ENCODE measurements around the gene PDZRN4.

DNA sequence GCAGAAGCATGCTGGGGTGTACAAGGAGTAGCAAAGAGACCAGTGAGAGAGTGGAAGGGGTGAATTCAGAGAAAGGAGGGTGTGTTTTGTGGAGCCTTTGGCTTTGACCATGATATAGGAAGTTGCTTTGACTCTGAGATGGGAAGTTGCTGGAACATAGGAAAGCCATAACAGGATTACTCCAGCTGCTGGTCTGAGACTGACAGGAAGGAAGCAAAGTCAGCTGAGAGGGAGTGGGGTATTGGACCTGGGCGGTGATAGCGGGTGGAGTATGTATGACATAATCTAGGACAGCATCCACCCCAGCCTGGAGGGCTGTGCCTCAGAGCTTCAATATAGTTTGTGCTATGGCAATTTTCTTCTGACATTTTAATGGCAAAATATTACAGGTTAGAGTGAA, 324.4 kb downstream of the PDZRN4 start:
- TF ChIP-seq, protein P1, sequence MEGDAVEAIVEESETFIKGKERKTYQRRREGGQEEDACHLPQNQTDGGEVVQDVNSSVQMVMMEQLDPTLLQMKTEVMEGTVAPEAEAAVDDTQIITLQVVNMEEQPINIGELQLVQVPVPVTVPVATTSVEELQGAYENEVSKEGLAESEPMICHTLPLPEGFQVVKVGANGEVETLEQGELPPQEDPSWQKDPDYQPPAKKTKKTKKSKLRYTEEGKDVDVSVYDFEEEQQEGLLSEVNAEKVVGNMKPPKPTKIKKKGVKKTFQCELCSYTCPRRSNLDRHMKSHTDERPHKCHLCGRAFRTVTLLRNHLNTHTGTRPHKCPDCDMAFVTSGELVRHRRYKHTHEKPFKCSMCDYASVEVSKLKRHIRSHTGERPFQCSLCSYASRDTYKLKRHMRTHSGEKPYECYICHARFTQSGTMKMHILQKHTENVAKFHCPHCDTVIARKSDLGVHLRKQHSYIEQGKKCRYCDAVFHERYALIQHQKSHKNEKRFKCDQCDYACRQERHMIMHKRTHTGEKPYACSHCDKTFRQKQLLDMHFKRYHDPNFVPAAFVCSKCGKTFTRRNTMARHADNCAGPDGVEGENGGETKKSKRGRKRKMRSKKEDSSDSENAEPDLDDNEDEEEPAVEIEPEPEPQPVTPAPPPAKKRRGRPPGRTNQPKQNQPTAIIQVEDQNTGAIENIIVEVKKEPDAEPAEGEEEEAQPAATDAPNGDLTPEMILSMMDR (IDR thresholded peaks at IDR 0.05) = no peak
- no peak for TF ChIP-seq POLR2A (IDR thresholded peaks at IDR 0.05)
- no peak for TF ChIP-seq EP300 (IDR thresholded peaks at IDR 0.05)

All from ovary (tissue), 3 donors.